T-helper 2 cell treated with Interferon-gamma antibody and Interleukin-4, amounts not matched to agents 5 μg/mL and 100 μg/mL, for 36 hours (primary cell): ENCODE measurements around the gene ACTL10.
"Not testable (repeated sequence)": the region's sequence is repeated elsewhere in the genome, so short reads cannot be mapped to it uniquely, and the experiment has no call there.

Experiments
- DNase-seq: peaks from one replicate; pipeline ENCODE4 v3.0.0; 2021; ENCODE audit warnings: low spot score
- H3K27ac Mint-ChIP-seq: one replicate; pipeline ENCODE4 v1.8.0; 2021; ENCODE audit warnings: mild to moderate bottlenecking, mixed read lengths
- H3K27me3 Mint-ChIP-seq: one replicate; pipeline ENCODE4 v1.8.0; 2021; ENCODE audit warnings: low read depth, mixed read lengths
- H3K36me3 Mint-ChIP-seq: one replicate; pipeline ENCODE4 v1.8.0; 2021; ENCODE audit warnings: low read depth, mixed read lengths
- H3K4me1 Mint-ChIP-seq: one replicate; pipeline ENCODE4 v1.8.0; 2021; ENCODE audit warnings: low read depth, mixed read lengths
- H3K4me3 Mint-ChIP-seq: one replicate; pipeline ENCODE4 v1.8.0; 2022; ENCODE audit warnings: mild to moderate bottlenecking, moderate library complexity, mixed read lengths
- H3K9me3 Mint-ChIP-seq: one replicate; pipeline ENCODE4 v1.8.0; 2021; ENCODE audit warnings: mixed read lengths

The ACTL10 gene

DNA sequence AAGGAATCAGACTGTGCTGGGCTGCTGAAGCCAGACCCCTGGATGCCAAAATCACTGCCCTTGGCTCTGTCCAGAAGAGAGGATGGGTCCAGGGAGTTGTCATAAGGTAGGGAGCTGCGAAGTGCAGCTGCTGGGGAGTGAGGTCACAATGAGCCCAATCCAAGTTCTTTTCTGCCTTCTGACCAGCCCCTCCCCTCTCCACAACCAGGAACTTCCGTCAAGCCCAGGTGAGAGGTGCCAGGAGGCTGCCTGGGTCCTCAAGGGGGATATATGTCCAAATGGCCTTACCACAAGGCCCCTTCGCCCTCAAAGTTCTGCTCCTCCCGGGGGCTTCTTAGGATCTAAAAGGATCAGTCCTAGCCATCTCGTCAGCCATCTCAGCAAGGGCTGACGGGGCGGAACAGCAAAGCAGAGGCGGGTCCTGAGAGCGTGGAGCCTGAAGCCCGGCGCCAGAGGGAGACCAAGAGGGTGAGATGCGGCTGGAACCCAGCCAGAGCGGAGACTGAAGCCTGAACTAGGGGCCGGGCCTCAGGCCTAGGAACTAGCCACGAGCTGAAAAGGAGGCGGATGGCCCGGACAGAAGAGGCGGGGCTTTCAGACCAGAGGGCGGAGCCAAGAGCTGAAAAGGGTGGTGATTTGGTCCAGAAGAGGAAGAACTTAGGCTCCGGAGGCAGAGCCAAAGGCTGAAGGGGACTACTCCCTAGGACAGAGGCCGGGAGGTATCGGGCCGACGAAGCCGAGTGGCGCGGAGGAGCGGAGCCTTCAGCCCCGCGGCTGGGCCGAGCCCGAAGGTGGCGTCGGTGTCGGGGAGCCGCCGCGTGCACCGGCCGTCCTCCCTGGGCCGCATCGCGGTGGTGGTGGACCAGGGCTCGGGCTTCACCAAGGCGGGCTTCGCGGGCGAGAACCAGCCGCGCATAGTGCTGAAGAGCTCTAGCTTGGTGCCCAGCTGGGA is at the start of gene ACTL10:
TSS of gene ACTL10 (plus strand) at position 651 of the 952 bp plus-strand sequence. CDS start 555 bp downstream, outside the sequence.
- no peaks in the 10 kb centered on the region for H3K9me3 Mint-ChIP-seq
- peaks cover 4% of the 10 kb centered on the region for H3K36me3 Mint-ChIP-seq
- DNase-seq, result peak; percentile 88
- H3K4me3 Mint-ChIP-seq, result peak within 1 kb of the TSS; percentile 90
- no peaks in the 10 kb centered on the region for H3K27me3 Mint-ChIP-seq
- peak within 1 kb of the TSS; percentile 93 for H3K27ac Mint-ChIP-seq
- H3K4me1 Mint-ChIP-seq, result peaks cover 38% of the 10 kb centered on the region

DNA sequence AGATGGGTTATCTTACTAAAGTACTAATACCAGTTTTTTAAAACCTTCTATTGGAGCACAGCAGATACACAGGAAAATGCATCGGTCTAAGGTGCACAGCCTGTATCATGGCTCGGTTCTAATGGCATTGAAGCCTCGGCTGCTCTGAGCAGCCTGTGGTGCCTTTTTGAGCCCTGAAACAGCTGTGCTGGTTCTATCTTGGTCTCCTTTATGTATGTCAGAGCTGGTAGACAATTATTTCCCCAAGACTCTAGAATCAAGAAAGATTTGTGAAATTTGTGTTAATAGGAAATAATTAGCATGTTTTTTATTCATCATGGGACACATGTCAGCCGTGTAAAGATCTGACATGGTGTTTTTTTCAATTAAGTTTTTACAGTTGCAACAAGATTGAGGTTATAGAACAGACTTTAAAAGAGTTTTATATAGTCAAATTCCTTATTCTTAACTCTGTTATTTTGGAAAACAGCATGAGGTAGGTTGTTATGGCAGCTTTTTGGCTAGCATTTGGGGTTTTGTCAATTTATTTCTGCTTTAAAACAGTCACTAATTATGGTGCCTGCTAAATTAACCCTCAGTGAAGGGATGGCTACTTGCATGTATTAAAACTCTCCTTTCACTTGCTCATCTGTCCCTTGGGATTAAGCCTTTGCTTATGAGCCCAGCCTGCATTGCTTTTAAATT is 44.9 kb upstream of the ACTL10 start:
- Mint-ChIP-seq H3K36me3 (peaks cover 26% of the 10 kb centered on the region), H3K27me3 (no peaks in the 10 kb centered on the region), H3K4me1 (peaks cover 4% of the 10 kb centered on the region), H3K4me3 (no peak overlapping the region), H3K9me3 (no peaks in the 10 kb centered on the region), H3K27ac (no peak overlapping the region)
- no peak for DNase-seq

- Mint-ChIP-seq H3K4me3 (no peak overlapping the region), H3K4me1 (peaks cover 4% of the 10 kb centered on the region), H3K9me3 (no peaks in the 10 kb centered on the region), H3K36me3 (peaks cover 34% of the 10 kb centered on the region), H3K27me3 (no peaks in the 10 kb centered on the region), H3K27ac (no peak overlapping the region)
- DNase-seq, result no peak
Measured at GRCh38 chr20:33622705-33623365, 43.9 kb upstream of the ACTL10 start.

DNA sequence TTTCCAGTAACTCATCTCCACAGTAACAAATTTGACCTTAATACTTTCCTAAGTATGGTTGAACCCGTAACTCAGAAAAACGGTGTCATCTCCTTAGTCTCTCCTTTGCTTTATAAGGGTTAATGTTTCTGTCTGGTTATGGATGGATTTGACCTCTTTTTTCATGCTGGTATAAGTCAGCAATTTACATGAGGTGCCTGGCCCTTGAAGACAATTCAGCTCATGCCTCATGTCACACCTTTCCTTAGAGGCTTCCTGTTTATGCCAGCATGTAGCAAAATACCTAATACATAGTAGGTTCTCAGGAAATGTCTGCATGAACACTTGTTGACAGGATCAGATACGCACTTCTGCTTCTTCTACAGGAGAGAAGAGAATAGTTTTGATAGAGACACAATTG is 42.3 kb upstream of the ACTL10 start:
- H3K36me3 Mint-ChIP-seq, result peaks cover 46% of the 10 kb centered on the region
- H3K27me3 Mint-ChIP-seq, result no peaks in the 10 kb centered on the region
- H3K4me1 Mint-ChIP-seq, result peaks cover 4% of the 10 kb centered on the region
- H3K9me3 Mint-ChIP-seq, result no peaks in the 10 kb centered on the region
- DNase-seq, result no peak
- H3K27ac Mint-ChIP-seq, result no peak overlapping the region
- no peak overlapping the region for H3K4me3 Mint-ChIP-seq

- Mint-ChIP-seq H3K27ac (no peak overlapping the region), H3K4me3 (no peak overlapping the region), H3K36me3 (peaks cover 55% of the 10 kb centered on the region)
Measured at GRCh38 chr20:33626190-33626589, 40.6 kb upstream of the ACTL10 start.

DNA sequence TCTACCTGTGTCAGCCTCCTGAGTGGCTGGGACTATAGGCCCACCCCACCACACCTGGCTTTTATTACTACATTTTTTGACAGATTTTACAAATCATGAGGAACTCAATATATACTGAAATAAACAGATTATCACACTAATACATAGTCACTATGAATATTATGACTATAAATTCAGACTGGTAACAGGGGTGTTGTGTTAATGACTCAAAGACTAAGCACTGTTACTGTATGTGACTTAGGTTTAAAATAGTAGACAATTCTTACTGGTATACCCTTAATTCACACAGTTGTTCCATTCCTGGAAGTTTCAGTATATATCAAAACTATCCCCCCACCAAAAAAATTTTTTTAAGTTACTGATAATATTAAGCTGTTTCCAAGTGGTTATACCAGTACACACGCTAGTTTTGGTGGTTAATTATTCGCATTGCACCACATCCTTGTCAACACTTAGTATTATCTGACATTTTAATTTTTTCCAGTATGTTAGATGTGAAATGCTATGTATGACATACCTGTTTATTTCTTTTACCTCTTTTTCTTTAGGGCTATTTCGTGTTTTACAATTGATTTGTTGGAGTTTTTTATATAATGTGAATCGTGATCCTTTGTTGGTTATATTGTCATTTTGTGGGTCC is 39.0 kb upstream of the ACTL10 start:
- H3K27ac Mint-ChIP-seq, result no peak overlapping the region

More at GRCh38 chr20:33626190-33626589, 40.6 kb upstream of the ACTL10 start:
- no peaks in the 10 kb centered on the region for H3K27me3 Mint-ChIP-seq
- H3K4me1 Mint-ChIP-seq, result peaks cover 4% of the 10 kb centered on the region
- no peaks in the 10 kb centered on the region for H3K9me3 Mint-ChIP-seq
- DNase-seq, result no peak

GRCh38 chr20:33629533-33629932 is 37.2 kb upstream of the ACTL10 start:
- Mint-ChIP-seq H3K4me3 (no peak overlapping the region), H3K4me1 (peaks cover 8% of the 10 kb centered on the region), H3K27ac (no peak overlapping the region), H3K9me3 (no peaks in the 10 kb centered on the region), H3K36me3 (peaks cover 45% of the 10 kb centered on the region), H3K27me3 (no peaks in the 10 kb centered on the region)
- no peak for DNase-seq

More for the DNA sequence above, 39.0 kb upstream of the ACTL10 start:
- H3K9me3 Mint-ChIP-seq, result no peaks in the 10 kb centered on the region
- no peak overlapping the region for H3K4me3 Mint-ChIP-seq
- no peaks in the 10 kb centered on the region for H3K27me3 Mint-ChIP-seq
- peaks cover 55% of the 10 kb centered on the region for H3K36me3 Mint-ChIP-seq
- no peak for DNase-seq
- peaks cover 4% of the 10 kb centered on the region for H3K4me1 Mint-ChIP-seq

GRCh38 chr20:33629979-33630378 is 36.8 kb upstream of the ACTL10 start:
- no peak overlapping the region for H3K27ac Mint-ChIP-seq
- no peak for DNase-seq
- peaks cover 41% of the 10 kb centered on the region for H3K36me3 Mint-ChIP-seq
- H3K4me3 Mint-ChIP-seq, result no peak overlapping the region
- peaks cover 8% of the 10 kb centered on the region for H3K4me1 Mint-ChIP-seq
- no peaks in the 10 kb centered on the region for H3K9me3 Mint-ChIP-seq
- no peaks in the 10 kb centered on the region for H3K27me3 Mint-ChIP-seq

GRCh38 chr20:33630507-33630906 is 36.2 kb upstream of the ACTL10 start:
- H3K27ac Mint-ChIP-seq, result no peak overlapping the region

GRCh38 chr20:33631910-33632309 is 34.8 kb upstream of the ACTL10 start:
- not testable (repeated sequence) for H3K4me1 Mint-ChIP-seq, DNase-seq, H3K27me3 Mint-ChIP-seq, H3K27ac Mint-ChIP-seq, H3K9me3 Mint-ChIP-seq, H3K4me3 Mint-ChIP-seq
- peaks cover 31% of the 10 kb centered on the region for H3K36me3 Mint-ChIP-seq

More at GRCh38 chr20:33630507-33630906, 36.2 kb upstream of the ACTL10 start:
- DNase-seq, result no peak
- Mint-ChIP-seq H3K36me3 (peaks cover 37% of the 10 kb centered on the region), H3K27me3 (no peaks in the 10 kb centered on the region), H3K9me3 (no peaks in the 10 kb centered on the region), H3K4me3 (no peak overlapping the region), H3K4me1 (peaks cover 8% of the 10 kb centered on the region)

DNA sequence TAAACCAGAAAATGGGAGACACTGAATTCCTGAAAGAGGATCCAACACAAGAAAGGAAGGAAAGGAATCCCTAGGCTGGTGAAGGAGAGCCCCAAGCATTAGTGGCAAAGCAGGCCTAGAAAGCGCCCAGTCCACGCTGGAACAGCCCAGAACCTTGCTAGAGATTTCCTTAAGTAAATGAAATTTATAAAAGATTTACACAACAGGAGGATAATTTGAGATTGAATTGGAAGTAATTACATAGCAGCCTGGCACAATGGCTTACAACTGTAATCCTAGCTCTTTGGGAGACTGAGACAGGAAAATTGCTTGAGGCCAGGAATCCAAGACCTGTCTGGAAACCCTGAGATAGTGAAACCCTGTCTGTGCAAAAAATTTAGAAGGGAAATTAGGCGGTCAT is 31.4 kb upstream of the ACTL10 start:
- Mint-ChIP-seq H3K9me3 (no peaks in the 10 kb centered on the region), H3K4me1 (peaks cover 8% of the 10 kb centered on the region), H3K27me3 (no peaks in the 10 kb centered on the region), H3K4me3 (no peak overlapping the region), H3K27ac (no peak overlapping the region), H3K36me3 (peaks cover 12% of the 10 kb centered on the region)
- no peak for DNase-seq

DNA sequence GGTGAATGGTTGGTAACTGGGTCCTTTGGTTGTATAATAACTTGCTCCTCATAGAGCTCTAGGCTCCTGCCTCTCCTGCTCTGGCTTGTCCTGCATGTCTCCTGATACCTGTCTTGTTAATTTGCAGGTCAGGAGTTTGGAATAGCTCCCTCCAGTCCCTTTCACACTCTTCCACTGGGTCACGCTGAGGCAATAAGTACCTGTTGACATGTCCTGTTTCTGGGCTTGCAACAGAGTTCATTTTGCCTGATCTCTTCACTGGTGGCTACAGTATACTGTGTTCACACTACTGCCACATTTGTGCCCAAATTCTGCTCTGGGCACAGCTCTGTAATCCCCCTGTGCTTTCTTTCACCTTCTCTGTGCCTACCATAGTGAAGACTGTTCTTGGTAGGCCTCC is 30.0 kb upstream of the ACTL10 start:
- Mint-ChIP-seq H3K27ac (no peak overlapping the region), H3K9me3 (no peaks in the 10 kb centered on the region), H3K4me3 (no peak overlapping the region), H3K4me1 (peaks cover 8% of the 10 kb centered on the region), H3K27me3 (no peaks in the 10 kb centered on the region), H3K36me3 (peaks cover 14% of the 10 kb centered on the region)
- no peak for DNase-seq

DNA sequence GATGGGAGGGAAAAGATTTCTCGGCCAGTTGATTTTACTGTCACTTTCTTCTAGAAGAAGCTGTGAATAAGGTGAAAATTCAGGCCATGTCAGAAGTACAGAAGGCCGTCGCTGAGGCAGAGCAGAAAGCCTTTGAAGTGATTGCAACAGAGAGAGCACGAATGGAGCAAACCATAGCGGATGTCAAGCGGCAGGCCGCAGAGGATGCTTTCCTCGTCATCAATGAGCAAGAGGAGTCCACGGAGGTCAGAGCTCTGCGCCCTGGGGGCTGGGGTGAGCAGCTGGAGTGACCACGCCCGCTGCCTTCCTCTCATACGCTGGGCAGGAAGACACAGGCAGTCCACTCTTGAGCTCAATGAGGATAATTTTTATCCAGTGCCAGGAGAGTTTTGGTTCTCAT is 26.5 kb upstream of the ACTL10 start:
- Mint-ChIP-seq H3K27me3 (no peaks in the 10 kb centered on the region), H3K4me1 (peaks cover 2% of the 10 kb centered on the region), H3K9me3 (no peaks in the 10 kb centered on the region), H3K27ac (no peak overlapping the region), H3K4me3 (no peak overlapping the region), H3K36me3 (peaks cover 20% of the 10 kb centered on the region)
- DNase-seq, result no peak
